ENCODE data around the gene C12orf50. TPM values are rescaled to one million over a fixed set of nuclear protein-coding genes. Genes with fewer than 3 reads are reported as not detected.

The C12orf50 gene
- total and polyA plus RNA-seq, 9 donors: 0.09 to 0.37 (median 0.21) TPM

- Histone ChIP-seq H3K4me3 (ENCODE audit: low read length) (no peak overlapping the region), H3K4me1 (ENCODE audit: control insufficient read depth, insufficient read depth, low read length) (peaks cover 3% of the 10 kb centered on the region), H3K9me3 (replicated peaks; ENCODE audit: control insufficient read depth, low read depth, low read length) (no peaks in the 10 kb centered on the region), H3K27ac (ENCODE audit: low read length) (no peak overlapping the region), H3K36me3 (ENCODE audit: control insufficient read depth, insufficient read depth, low read length) (no peaks in the 10 kb centered on the region), H3K27me3 (ENCODE audit: control insufficient read depth, insufficient read depth, low read length) (no peaks in the 10 kb centered on the region)
- DNase-seq: peak; percentile 77
- WGBS (ENCODE audit: insufficient coverage): no CpG with 5 or more reads among the region's 3 CpGs
These were observed 75.8 kb downstream of the C12orf50 start for GRCh38 chr12:87953256-87953860.

GRCh38 chr12:87952850-87953249, 76.4 kb downstream of the C12orf50 start:
- Histone ChIP-seq H3K4me1 (ENCODE audit: control insufficient read depth, insufficient read depth, low read length) (peaks cover 3% of the 10 kb centered on the region), H3K4me3 (ENCODE audit: low read length) (no peak overlapping the region), H3K9me3 (replicated peaks; ENCODE audit: control insufficient read depth, low read depth, low read length) (no peaks in the 10 kb centered on the region), H3K27me3 (ENCODE audit: control insufficient read depth, insufficient read depth, low read length) (no peaks in the 10 kb centered on the region), H3K36me3 (ENCODE audit: control insufficient read depth, insufficient read depth, low read length) (no peaks in the 10 kb centered on the region), H3K27ac (ENCODE audit: low read length) (no peak overlapping the region)
- WGBS (ENCODE audit: insufficient coverage): 25% methylated on average over 1 of the region's 5 CpGs
- no peak for DNase-seq

- H3K9me3 ChIP-seq (replicated peaks; ENCODE audit: control insufficient read depth, low read depth, low read length): no peaks in the 10 kb centered on the region
- no CpG with 5 or more reads among the region's 2 CpGs for WGBS (ENCODE audit: insufficient coverage)
- no peak for DNase-seq
- no peaks in the 10 kb centered on the region for H3K27me3 ChIP-seq (ENCODE audit: control insufficient read depth, insufficient read depth, low read length)
- no peaks in the 10 kb centered on the region for H3K36me3 ChIP-seq (ENCODE audit: control insufficient read depth, insufficient read depth, low read length)
- no peak overlapping the region for H3K27ac ChIP-seq (ENCODE audit: low read length)
- peaks cover 3% of the 10 kb centered on the region for H3K4me1 ChIP-seq (ENCODE audit: control insufficient read depth, insufficient read depth, low read length)
- H3K4me3 ChIP-seq (ENCODE audit: low read length): no peak overlapping the region
These were observed 77.0 kb downstream of the C12orf50 start for GRCh38 chr12:87952223-87952622.

- WGBS (ENCODE audit: insufficient coverage): no CpG with 5 or more reads among the region's 3 CpGs
- Histone ChIP-seq H3K27ac (ENCODE audit: low read length) (no peak overlapping the region), H3K4me3 (ENCODE audit: low read length) (no peak overlapping the region), H3K4me1 (ENCODE audit: control insufficient read depth, insufficient read depth, low read length) (no peaks in the 10 kb centered on the region), H3K27me3 (ENCODE audit: control insufficient read depth, insufficient read depth, low read length) (no peaks in the 10 kb centered on the region), H3K36me3 (ENCODE audit: control insufficient read depth, insufficient read depth, low read length) (no peaks in the 10 kb centered on the region), H3K9me3 (replicated peaks; ENCODE audit: control insufficient read depth, low read depth, low read length) (no peaks in the 10 kb centered on the region)
- no peak for DNase-seq
These were observed 85.4 kb downstream of the C12orf50 start for GRCh38 chr12:87943762-87944161.

GRCh38 chr12:87943023-87943422, 86.2 kb downstream of the C12orf50 start:
- H3K36me3 ChIP-seq (ENCODE audit: control insufficient read depth, insufficient read depth, low read length): no peaks in the 10 kb centered on the region

GRCh38 chr12:87939182-87939581, 90.0 kb downstream of the C12orf50 start:
- Histone ChIP-seq H3K27me3 (ENCODE audit: control insufficient read depth, insufficient read depth, low read length) (no peaks in the 10 kb centered on the region), H3K36me3 (ENCODE audit: control insufficient read depth, insufficient read depth, low read length) (no peaks in the 10 kb centered on the region), H3K27ac (ENCODE audit: low read length) (no peak overlapping the region), H3K4me3 (ENCODE audit: low read length) (no peak overlapping the region), H3K9me3 (replicated peaks; ENCODE audit: control insufficient read depth, low read depth, low read length) (no peaks in the 10 kb centered on the region), H3K4me1 (ENCODE audit: control insufficient read depth, insufficient read depth, low read length) (no peaks in the 10 kb centered on the region)
- no peak for DNase-seq

More at GRCh38 chr12:87943023-87943422, 86.2 kb downstream of the C12orf50 start:
- Histone ChIP-seq H3K27ac (ENCODE audit: low read length) (no peak overlapping the region), H3K9me3 (replicated peaks; ENCODE audit: control insufficient read depth, low read depth, low read length) (no peaks in the 10 kb centered on the region), H3K4me3 (ENCODE audit: low read length) (no peak overlapping the region), H3K27me3 (ENCODE audit: control insufficient read depth, insufficient read depth, low read length) (no peaks in the 10 kb centered on the region), H3K4me1 (ENCODE audit: control insufficient read depth, insufficient read depth, low read length) (no peaks in the 10 kb centered on the region)
- peak; percentile 46 for DNase-seq
- WGBS (ENCODE audit: insufficient coverage): no CpG with 5 or more reads among the region's 1 CpG

- Histone ChIP-seq H3K4me1 (ENCODE audit: control insufficient read depth, insufficient read depth, low read length) (no peaks in the 10 kb centered on the region), H3K27ac (ENCODE audit: low read length) (no peak overlapping the region)
These were observed 94.0 kb downstream of the C12orf50 start for GRCh38 chr12:87935216-87935615.

GRCh38 chr12:87933991-87934390, 95.2 kb downstream of the C12orf50 start:
- Histone ChIP-seq H3K27me3 (ENCODE audit: control insufficient read depth, insufficient read depth, low read length) (no peaks in the 10 kb centered on the region), H3K9me3 (replicated peaks; ENCODE audit: control insufficient read depth, low read depth, low read length) (no peaks in the 10 kb centered on the region), H3K27ac (ENCODE audit: low read length) (no peak overlapping the region), H3K4me3 (ENCODE audit: low read length) (no peak overlapping the region), H3K4me1 (ENCODE audit: control insufficient read depth, insufficient read depth, low read length) (no peaks in the 10 kb centered on the region), H3K36me3 (ENCODE audit: control insufficient read depth, insufficient read depth, low read length) (no peaks in the 10 kb centered on the region)
- no peak for DNase-seq

More at GRCh38 chr12:87935216-87935615, 94.0 kb downstream of the C12orf50 start:
- no peak for DNase-seq
- H3K9me3 ChIP-seq (replicated peaks; ENCODE audit: control insufficient read depth, low read depth, low read length): no peaks in the 10 kb centered on the region
- no peaks in the 10 kb centered on the region for H3K27me3 ChIP-seq (ENCODE audit: control insufficient read depth, insufficient read depth, low read length)
- no peaks in the 10 kb centered on the region for H3K36me3 ChIP-seq (ENCODE audit: control insufficient read depth, insufficient read depth, low read length)
- H3K4me3 ChIP-seq (ENCODE audit: low read length): no peak overlapping the region

- Histone ChIP-seq H3K9me3 (replicated peaks; ENCODE audit: control insufficient read depth, low read depth, low read length) (no peaks in the 10 kb centered on the region), H3K36me3 (ENCODE audit: control insufficient read depth, insufficient read depth, low read length) (no peaks in the 10 kb centered on the region), H3K27ac (ENCODE audit: low read length) (no peak overlapping the region), H3K27me3 (ENCODE audit: control insufficient read depth, insufficient read depth, low read length) (no peaks in the 10 kb centered on the region), H3K4me3 (ENCODE audit: low read length) (no peak overlapping the region), H3K4me1 (ENCODE audit: control insufficient read depth, insufficient read depth, low read length) (peaks cover 2% of the 10 kb centered on the region)
- WGBS (ENCODE audit: insufficient coverage): no CpG with 5 or more reads among the region's 3 CpGs
- DNase-seq: no peak
These were observed 97.4 kb downstream of the C12orf50 start for GRCh38 chr12:87931812-87932211.

- WGBS (ENCODE audit: insufficient coverage): no CpG with 5 or more reads among the region's 1 CpG
- peaks cover 2% of the 10 kb centered on the region for H3K4me1 ChIP-seq (ENCODE audit: control insufficient read depth, insufficient read depth, low read length)
- no peaks in the 10 kb centered on the region for H3K27me3 ChIP-seq (ENCODE audit: control insufficient read depth, insufficient read depth, low read length)
- no peaks in the 10 kb centered on the region for H3K36me3 ChIP-seq (ENCODE audit: control insufficient read depth, insufficient read depth, low read length)
- H3K4me3 ChIP-seq (ENCODE audit: low read length): no peak overlapping the region
- no peak for DNase-seq
- H3K9me3 ChIP-seq (replicated peaks; ENCODE audit: control insufficient read depth, low read depth, low read length): no peaks in the 10 kb centered on the region
- H3K27ac ChIP-seq (ENCODE audit: low read length): no peak overlapping the region
These were observed 98.6 kb downstream of the C12orf50 start for GRCh38 chr12:87930627-87931026.
